ENCODE measurements around the gene SESTD1.

Gene SESTD1

DNA sequence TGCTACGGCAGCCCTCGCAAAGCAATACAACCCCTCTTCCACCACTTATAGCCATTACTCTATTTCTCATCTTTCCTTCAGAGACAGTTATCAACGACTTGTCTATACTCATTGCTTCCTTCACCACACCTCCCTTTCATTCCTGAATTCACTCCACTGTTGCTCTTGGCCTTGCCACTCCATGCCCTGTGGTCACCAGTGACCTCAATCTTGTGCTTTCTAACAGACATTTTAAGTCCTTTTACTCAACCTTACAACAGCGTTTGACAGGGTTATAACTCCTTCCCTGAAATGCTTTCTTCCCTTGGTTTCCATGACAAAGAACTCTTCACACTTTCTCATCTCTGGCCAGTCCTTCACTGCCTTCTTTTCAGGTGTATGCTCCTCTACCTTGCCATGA is 124.1 kb downstream of the SESTD1 start:
- no peak overlapping the region for H3K27ac ChIP-seq (ENCODE audit: low read depth, low read length)
- H3K9ac ChIP-seq (ENCODE audit: low read length) = no peak overlapping the region
- H3K27me3 ChIP-seq (ENCODE audit: control insufficient read depth, insufficient read depth, low read length) = no peaks in the 10 kb centered on the region
- no peak overlapping the region for H3K4me3 ChIP-seq (ENCODE audit: low read length)
- no peaks in the 10 kb centered on the region for H3K4me1 ChIP-seq (ENCODE audit: control insufficient read depth, insufficient read depth, low read length)
- H3K36me3 ChIP-seq (ENCODE audit: control insufficient read depth, insufficient read depth, low read length) = peaks cover 2% of the 10 kb centered on the region

DNA sequence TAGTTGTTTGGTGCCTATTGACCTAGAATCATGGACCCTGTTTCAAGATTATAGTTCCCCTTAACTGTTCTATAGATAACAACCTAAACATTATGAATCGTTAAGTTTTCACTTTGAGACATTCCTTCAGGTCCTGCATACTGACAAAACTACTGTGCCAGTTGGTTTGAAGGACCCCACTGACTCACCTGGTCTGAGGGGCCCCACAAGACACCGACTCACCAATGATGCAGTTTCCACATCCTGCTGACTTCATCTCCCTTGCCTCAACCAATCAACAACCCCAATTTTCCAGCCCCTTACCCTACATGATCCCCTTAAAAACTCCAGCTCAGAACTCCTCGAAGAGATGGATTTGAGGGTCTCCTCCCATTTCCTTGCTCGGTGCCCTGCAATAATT is 125.1 kb downstream of the SESTD1 start:
- Histone ChIP-seq H3K4me1 (ENCODE audit: control insufficient read depth, insufficient read depth, low read length) (no peaks in the 10 kb centered on the region), H3K9ac (ENCODE audit: low read length) (no peak overlapping the region), H3K27me3 (ENCODE audit: control insufficient read depth, insufficient read depth, low read length) (no peaks in the 10 kb centered on the region), H3K27ac (ENCODE audit: low read depth, low read length) (no peak overlapping the region), H3K4me3 (ENCODE audit: low read length) (no peak overlapping the region), H3K36me3 (ENCODE audit: control insufficient read depth, insufficient read depth, low read length) (peaks cover 2% of the 10 kb centered on the region)

GRCh38 chr2:179137200-179137759 is 127.4 kb downstream of the SESTD1 start:
- no peak overlapping the region for H3K27ac ChIP-seq (ENCODE audit: low read depth, low read length)
- H3K9ac ChIP-seq (ENCODE audit: low read length) = no peak overlapping the region
- no peak overlapping the region for H3K4me3 ChIP-seq (ENCODE audit: low read length)
- H3K27me3 ChIP-seq (ENCODE audit: control insufficient read depth, insufficient read depth, low read length) = no peaks in the 10 kb centered on the region
- no peaks in the 10 kb centered on the region for H3K4me1 ChIP-seq (ENCODE audit: control insufficient read depth, insufficient read depth, low read length)
- no peaks in the 10 kb centered on the region for H3K36me3 ChIP-seq (ENCODE audit: control insufficient read depth, insufficient read depth, low read length)

DNA sequence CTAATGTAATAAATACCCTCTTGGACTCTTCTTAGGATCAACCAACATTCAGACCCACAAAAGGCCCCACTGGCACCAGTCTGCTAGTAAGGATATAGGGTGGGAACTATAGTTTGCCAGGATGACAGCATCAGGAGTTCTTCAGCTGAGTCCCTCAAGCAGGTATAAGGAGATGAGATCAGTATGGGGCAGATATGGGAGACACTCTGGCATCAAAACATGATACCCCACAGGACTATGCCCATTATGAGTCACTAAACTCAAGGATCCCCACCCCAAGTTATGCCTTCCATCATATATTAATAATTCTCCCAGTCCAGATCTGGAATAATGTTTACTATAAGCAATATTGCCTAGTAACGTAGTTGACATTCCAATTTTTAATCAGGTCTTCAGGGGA is 131.6 kb downstream of the SESTD1 start:
- Histone ChIP-seq H3K4me3 (ENCODE audit: low read length) (no peak overlapping the region), H3K36me3 (ENCODE audit: control insufficient read depth, insufficient read depth, low read length) (no peaks in the 10 kb centered on the region), H3K27me3 (ENCODE audit: control insufficient read depth, insufficient read depth, low read length) (no peaks in the 10 kb centered on the region), H3K4me1 (ENCODE audit: control insufficient read depth, insufficient read depth, low read length) (no peaks in the 10 kb centered on the region), H3K9ac (ENCODE audit: low read length) (no peak overlapping the region), H3K27ac (ENCODE audit: low read depth, low read length) (no peak overlapping the region)

- H3K4me3 ChIP-seq (ENCODE audit: low read length) = no peak overlapping the region
- H3K9ac ChIP-seq (ENCODE audit: low read length) = no peak overlapping the region
- no peak overlapping the region for H3K27ac ChIP-seq (ENCODE audit: low read depth, low read length)
- H3K27me3 ChIP-seq (ENCODE audit: control insufficient read depth, insufficient read depth, low read length) = no peaks in the 10 kb centered on the region
- H3K4me1 ChIP-seq (ENCODE audit: control insufficient read depth, insufficient read depth, low read length) = no peaks in the 10 kb centered on the region
- H3K36me3 ChIP-seq (ENCODE audit: control insufficient read depth, insufficient read depth, low read length) = no peaks in the 10 kb centered on the region
These were observed 132.6 kb downstream of the SESTD1 start for GRCh38 chr2:179132076-179132475.

GRCh38 chr2:179130560-179130959 is 134.1 kb downstream of the SESTD1 start:
- H3K9ac ChIP-seq (ENCODE audit: low read length) = no peak overlapping the region
- H3K36me3 ChIP-seq (ENCODE audit: control insufficient read depth, insufficient read depth, low read length) = no peaks in the 10 kb centered on the region
- no peak overlapping the region for H3K27ac ChIP-seq (ENCODE audit: low read depth, low read length)
- no peak overlapping the region for H3K4me3 ChIP-seq (ENCODE audit: low read length)
- no peaks in the 10 kb centered on the region for H3K27me3 ChIP-seq (ENCODE audit: control insufficient read depth, insufficient read depth, low read length)
- H3K4me1 ChIP-seq (ENCODE audit: control insufficient read depth, insufficient read depth, low read length) = no peaks in the 10 kb centered on the region

- Histone ChIP-seq H3K4me3 (ENCODE audit: low read length) (no peak overlapping the region), H3K27ac (ENCODE audit: low read depth, low read length) (no peak overlapping the region), H3K36me3 (ENCODE audit: control insufficient read depth, insufficient read depth, low read length) (no peaks in the 10 kb centered on the region), H3K4me1 (ENCODE audit: control insufficient read depth, insufficient read depth, low read length) (no peaks in the 10 kb centered on the region), H3K9ac (ENCODE audit: low read length) (no peak overlapping the region), H3K27me3 (ENCODE audit: control insufficient read depth, insufficient read depth, low read length) (no peaks in the 10 kb centered on the region)
These were observed 134.9 kb downstream of the SESTD1 start for GRCh38 chr2:179129574-179130238.

GRCh38 chr2:179125404-179125803 is 139.2 kb downstream of the SESTD1 start:
- no peak overlapping the region for H3K27ac ChIP-seq (ENCODE audit: low read depth, low read length)
- H3K9ac ChIP-seq (ENCODE audit: low read length) = no peak overlapping the region
- H3K27me3 ChIP-seq (ENCODE audit: control insufficient read depth, insufficient read depth, low read length) = no peaks in the 10 kb centered on the region
- no peaks in the 10 kb centered on the region for H3K36me3 ChIP-seq (ENCODE audit: control insufficient read depth, insufficient read depth, low read length)
- H3K4me3 ChIP-seq (ENCODE audit: low read length) = no peak overlapping the region
- H3K4me1 ChIP-seq (ENCODE audit: control insufficient read depth, insufficient read depth, low read length) = no peaks in the 10 kb centered on the region

DNA sequence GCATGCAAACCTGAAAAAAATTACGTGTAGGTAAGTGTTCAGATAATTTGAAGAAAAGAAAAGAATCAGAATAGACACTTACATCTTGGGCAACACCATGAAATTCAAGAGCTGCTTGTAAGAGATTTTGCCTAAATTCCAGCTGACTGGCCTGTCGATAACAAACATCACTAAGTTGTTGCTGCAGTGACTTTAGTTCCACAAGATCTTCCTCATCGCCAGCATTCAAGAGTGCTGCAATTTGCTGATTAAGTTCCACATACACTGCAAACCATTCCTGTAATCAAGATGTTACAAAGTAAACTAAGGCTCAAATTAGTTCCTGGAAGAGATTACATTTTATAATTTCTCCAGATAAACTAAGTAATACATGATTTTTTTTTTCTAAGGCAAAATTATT is 140.3 kb downstream of the SESTD1 start:
- H3K36me3 ChIP-seq (ENCODE audit: control insufficient read depth, insufficient read depth, low read length) = no peaks in the 10 kb centered on the region
- no peak overlapping the region for H3K27ac ChIP-seq (ENCODE audit: low read depth, low read length)
- H3K4me3 ChIP-seq (ENCODE audit: low read length) = no peak overlapping the region
- no peaks in the 10 kb centered on the region for H3K4me1 ChIP-seq (ENCODE audit: control insufficient read depth, insufficient read depth, low read length)
- no peaks in the 10 kb centered on the region for H3K27me3 ChIP-seq (ENCODE audit: control insufficient read depth, insufficient read depth, low read length)
- no peak overlapping the region for H3K9ac ChIP-seq (ENCODE audit: low read length)

DNA sequence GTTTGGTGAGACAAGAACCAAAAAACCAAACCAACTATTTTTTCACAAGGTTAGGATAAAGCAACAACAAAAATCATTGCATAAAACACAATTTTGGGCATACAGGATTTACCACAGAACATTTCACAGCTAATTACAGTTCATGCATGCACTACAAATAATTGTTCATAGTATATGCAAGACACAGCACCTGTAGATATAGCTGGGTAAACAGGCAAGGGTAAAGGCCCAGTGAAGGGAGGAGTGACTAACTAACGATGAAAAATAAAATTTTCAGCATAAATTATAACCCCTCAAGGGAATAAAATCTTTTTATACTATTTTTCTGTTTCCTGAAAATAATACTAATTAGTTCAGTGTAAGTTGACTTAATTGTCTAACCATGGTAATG is 141.4 kb downstream of the SESTD1 start:
- Histone ChIP-seq H3K27ac (ENCODE audit: low read depth, low read length) (no peak overlapping the region), H3K27me3 (ENCODE audit: control insufficient read depth, insufficient read depth, low read length) (no peaks in the 10 kb centered on the region), H3K9ac (ENCODE audit: low read length) (no peak overlapping the region), H3K4me3 (ENCODE audit: low read length) (no peak overlapping the region), H3K36me3 (ENCODE audit: control insufficient read depth, insufficient read depth, low read length) (no peaks in the 10 kb centered on the region), H3K4me1 (ENCODE audit: control insufficient read depth, insufficient read depth, low read length) (no peaks in the 10 kb centered on the region)

GRCh38 chr2:179107737-179108136 is 156.9 kb downstream of the SESTD1 start:
- Histone ChIP-seq H3K27me3 (ENCODE audit: control insufficient read depth, insufficient read depth, low read length) (no peaks in the 10 kb centered on the region), H3K36me3 (ENCODE audit: control insufficient read depth, insufficient read depth, low read length) (peaks cover 4% of the 10 kb centered on the region), H3K27ac (ENCODE audit: low read depth, low read length) (no peak overlapping the region), H3K4me3 (ENCODE audit: low read length) (no peak overlapping the region), H3K9ac (ENCODE audit: low read length) (no peak overlapping the region), H3K4me1 (ENCODE audit: control insufficient read depth, insufficient read depth, low read length) (peaks cover 7% of the 10 kb centered on the region)

DNA sequence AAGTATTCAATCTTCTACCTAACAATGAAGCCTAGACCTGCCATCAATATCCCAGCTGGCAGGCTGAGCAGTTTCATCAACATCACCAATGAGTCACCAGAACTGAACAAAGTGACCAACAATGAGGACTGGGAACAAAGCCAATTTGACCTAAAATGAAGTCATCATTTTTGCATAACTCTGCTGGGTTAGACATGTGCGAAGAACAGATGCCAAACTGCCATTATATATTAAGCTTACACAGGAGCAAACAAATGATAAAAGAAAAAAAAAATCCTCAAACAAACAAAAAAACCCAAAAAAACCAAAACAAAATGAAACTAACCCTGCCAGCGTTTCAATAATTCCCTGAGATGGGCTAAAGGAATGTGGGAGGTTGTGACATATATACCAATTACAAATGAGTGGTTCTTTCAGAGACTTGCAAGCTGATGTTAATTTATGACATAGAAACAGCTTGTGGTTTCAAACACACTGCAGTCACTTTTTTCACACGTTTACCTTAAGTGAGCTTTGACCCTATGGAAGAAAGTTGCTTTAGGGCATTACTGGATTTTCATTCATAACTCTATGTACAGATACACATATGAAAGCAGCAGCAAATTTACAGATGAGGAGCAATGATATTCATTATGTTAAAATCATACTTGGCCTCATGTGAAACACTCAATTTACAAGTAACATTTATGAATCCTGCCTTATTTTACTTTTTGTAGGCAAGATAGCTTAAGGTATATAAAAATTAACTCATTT is 157.8 kb downstream of the SESTD1 start:
- Histone ChIP-seq H3K27ac (ENCODE audit: low read depth, low read length) (no peak overlapping the region), H3K4me3 (ENCODE audit: low read length) (no peak overlapping the region), H3K27me3 (ENCODE audit: control insufficient read depth, insufficient read depth, low read length) (no peaks in the 10 kb centered on the region), H3K36me3 (ENCODE audit: control insufficient read depth, insufficient read depth, low read length) (peaks cover 4% of the 10 kb centered on the region), H3K9ac (ENCODE audit: low read length) (no peak overlapping the region), H3K4me1 (ENCODE audit: control insufficient read depth, insufficient read depth, low read length) (peaks cover 7% of the 10 kb centered on the region)

DNA sequence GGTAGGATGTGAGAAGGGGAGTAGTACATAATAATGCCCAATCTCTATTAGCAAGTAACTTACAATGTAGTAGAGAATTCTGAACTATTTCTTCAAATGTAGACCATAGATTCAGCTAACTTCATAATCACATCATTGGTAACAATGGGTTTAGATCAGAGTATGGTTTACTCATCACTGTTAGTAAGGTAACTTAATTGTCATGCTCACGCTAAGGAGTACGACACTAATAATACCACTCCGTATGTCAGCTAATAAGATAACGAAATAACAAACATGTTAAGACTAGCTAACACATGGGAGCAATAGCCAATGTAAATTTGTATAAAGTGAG is 158.3 kb downstream of the SESTD1 start:
- Histone ChIP-seq H3K4me3 (ENCODE audit: low read length) (no peak overlapping the region), H3K9ac (ENCODE audit: low read length) (no peak overlapping the region), H3K27ac (ENCODE audit: low read depth, low read length) (peak overlapping the region; percentile 35), H3K36me3 (ENCODE audit: control insufficient read depth, insufficient read depth, low read length) (peaks cover 4% of the 10 kb centered on the region), H3K27me3 (ENCODE audit: control insufficient read depth, insufficient read depth, low read length) (no peaks in the 10 kb centered on the region), H3K4me1 (ENCODE audit: control insufficient read depth, insufficient read depth, low read length) (peaks cover 7% of the 10 kb centered on the region)

Measured in rectal smooth muscle tissue (tissue), 1 donor.